Keratinocyte (primary cell): ENCODE measurements around the gene CDKAL1. TPM values are rescaled to one million over a fixed set of nuclear protein-coding genes. Genes with fewer than 3 reads are reported as not detected.
"Not testable (repeated sequence)": the region's sequence is repeated elsewhere in the genome, so short reads cannot be mapped to it uniquely, and the experiment has no call there.

Source experiments
- DNase-seq: peaks from one replicate; pipeline ENCODE4 v3.0.0-alpha.2; 2011; ENCODE audit warnings: low read depth, missing footprints, low spot score
- FAIRE-seq: peaks from 2 replicates; lab custom pipeline; 2011; peaks lifted over from hg19 to GRCh38; lab: Jason Lieb, UNC
- H2AFZ ChIP-seq: 2 replicates; pipeline ENCODE4 v1.6.0; 2012; ENCODE audit warnings: low read length, control low read depth, inconsistent platforms; ENCODE audit not compliant: control insufficient read depth
- H3K27ac ChIP-seq: 2 replicates; pipeline ENCODE4 v1.5.1; 2011; ENCODE audit warnings: low read length; ENCODE audit not compliant: control insufficient read depth, insufficient read depth
- H3K27me3 ChIP-seq: 3 replicates; pipeline ENCODE4 v1.6.0; 2011; ENCODE audit warnings: low read length; ENCODE audit not compliant: control insufficient read depth, insufficient read depth; ENCODE audit errors: extremely low read depth
- H3K36me3 ChIP-seq, 2 experiments: 2 replicates in 1 of 2; 3 replicates in 1 of 2; pipeline ENCODE4 v1.5.1; 2011; ENCODE audit warnings: low read length in 2 of 2, mild to moderate bottlenecking in 1 of 2; ENCODE audit not compliant: control insufficient read depth in 2 of 2, insufficient read depth in 2 of 2; ENCODE audit errors: extremely low read depth in 1 of 2
- H3K4me1 ChIP-seq: 3 replicates; pipeline ENCODE4 v1.5.1; 2011; ENCODE audit warnings: low read length; ENCODE audit not compliant: control insufficient read depth, insufficient read depth; ENCODE audit errors: extremely low read depth
- H3K4me2 ChIP-seq: 3 replicates; pipeline ENCODE4 v1.6.0; 2011; ENCODE audit warnings: low read depth, low read length; ENCODE audit not compliant: control insufficient read depth, insufficient read depth; ENCODE audit errors: extremely low read depth
- H3K4me3 ChIP-seq, 3 experiments: fragments of 200-600 bp in 1 of 3; sonication (generic) in 1 of 3; 2 replicates in 2 of 3; 3 replicates in 1 of 3; pipeline ENCODE4 v1.5.1; 2011 to 2016; ENCODE audit warnings: low read length in 3 of 3, mild to moderate bottlenecking in 3 of 3, control low read depth in 2 of 3, inconsistent platforms in 1 of 3, low read depth in 1 of 3, mixed read lengths in 1 of 3, mixed run types in 1 of 3, moderate library complexity in 1 of 3; ENCODE audit not compliant: control insufficient read depth in 2 of 3, insufficient read depth in 2 of 3; ENCODE audit errors: extremely low read depth in 1 of 3
- H3K79me2 ChIP-seq: 2 replicates; pipeline ENCODE4 v1.6.0; 2012; ENCODE audit warnings: low read length; ENCODE audit not compliant: control insufficient read depth, insufficient read depth
- H3K9ac ChIP-seq: 3 replicates; pipeline ENCODE4 v1.6.0; 2011; ENCODE audit warnings: low read length; ENCODE audit not compliant: control insufficient read depth, insufficient read depth; ENCODE audit errors: extremely low read depth
- H3K9me1 ChIP-seq: 3 replicates; pipeline ENCODE4 v1.6.0; 2011; ENCODE audit warnings: low read length; ENCODE audit not compliant: control insufficient read depth, insufficient read depth; ENCODE audit errors: extremely low read depth
- H3K9me3 ChIP-seq: 2 replicates; pipeline ENCODE4 v1.5.1; 2012; ENCODE audit warnings: low read depth, low read length; ENCODE audit not compliant: control insufficient read depth
- H4K20me1 ChIP-seq: 3 replicates; pipeline ENCODE4 v1.6.0; 2011; ENCODE audit warnings: low read length; ENCODE audit not compliant: control insufficient read depth, insufficient read depth; ENCODE audit errors: extremely low read depth
- CTCF ChIP-seq, 3 experiments: IDR thresholded peaks in 1 of 3; conservative IDR thresholded peaks in 1 of 3; optimal IDR thresholded peaks in 1 of 3; 2 replicates in 2 of 3; 3 replicates in 1 of 3; pipeline versions ENCODE3 to v1.5.1; 2011; ENCODE audit warnings: low read length in 3 of 3, mild to moderate bottlenecking in 3 of 3, moderate library complexity in 2 of 3, control low read depth in 1 of 3, inconsistent platforms in 1 of 3; ENCODE audit not compliant: insufficient read depth in 2 of 3; ENCODE audit errors: extremely low read depth in 1 of 3
- EZH2 ChIP-seq: IDR thresholded peaks from one replicate; pipeline ENCODE4 v1.6.1; 2012; ENCODE audit warnings: inconsistent platforms, mild to moderate bottlenecking, low read length, moderate library complexity
- dilution Hi-C: fragments of 300-500 bp; cut with MboI; formaldehyde crosslinking; loops from one replicate; pipeline ENCODE4 v1.7.0; 2020; ENCODE audit warnings: low sequenced_read_pairs; ENCODE audit not compliant: extremely low pct_ligation_motif_present
- polyA plus RNA-seq, 5 experiments: library from polyadenylated mRNA; depleted of rRNA in 3 of 5; stranded (reverse) in 3 of 5; stranded (forward) in 1 of 5; unstranded in 1 of 5; fragments of >200 nt; gene quantifications; 1 replicate in 1 of 5; 2 replicates in 3 of 5; 3 replicates in 1 of 5; pipeline versions ENCODE4 v1.2.1 to v1.2.3, GENCODE V29; 2011 to 2012; ENCODE audit warnings: missing spikeins in 2 of 5, low read depth in 1 of 5, low replicate concordance in 1 of 5

CDKAL1 gene
- polyA plus RNA-seq, 1 donor (not counting 4 experiments of a cell fraction or from before 2014, with no cell fraction given): 5.6 TPM

- H3K27me3 ChIP-seq, H3K4me3 ChIP-seq, H3K9me1 ChIP-seq, FAIRE-seq, H3K27ac ChIP-seq, H3K9ac ChIP-seq, H2AFZ ChIP-seq, DNase-seq, H3K36me3 ChIP-seq, H3K9me3 ChIP-seq, H3K79me2 ChIP-seq, dilution Hi-C loops, H4K20me1 ChIP-seq, H3K4me2 ChIP-seq: not testable (repeated sequence)
- peaks cover 15% of the 10 kb centered on the region for H3K4me1 ChIP-seq
These were observed 115.6 kb downstream of the CDKAL1 start for GRCh38 chr6:20649696-20650470.

- DNase-seq: peak; percentile 36
- Histone ChIP-seq H4K20me1 (no peaks in the 10 kb centered on the region), H3K79me2 (no peaks in the 10 kb centered on the region), H3K36me3 (no peaks in the 10 kb centered on the region), H3K9me3 (no peaks in the 10 kb centered on the region), H3K4me2 (peak overlapping the region; percentile 42), H2AFZ (no peak overlapping the region), H3K27me3 (no peaks in the 10 kb centered on the region), H3K9me1 (no peaks in the 10 kb centered on the region), H3K4me1 (peaks cover 31% of the 10 kb centered on the region), H3K4me3 (no peak overlapping the region), H3K9ac (no peak overlapping the region), H3K27ac (peak overlapping the region; percentile 45)
- FAIRE-seq: no peak
- dilution Hi-C loops: no loop called here
- TF ChIP-seq CTCF (optimal IDR thresholded peaks at IDR 0.05 in 1 of 3, IDR thresholded peaks at IDR 0.05 in 1 of 3, conservative IDR thresholded peaks at IDR 0.05 in 1 of 3; ENCODE audit: extremely low read depth in 1 of 3, insufficient read depth in 2 of 3, low read length in 3 of 3): no peak
- no peak for TF ChIP-seq EZH2
These were observed 118.2 kb downstream of the CDKAL1 start for GRCh38 chr6:20652299-20653084.
